ENCODE results near the gene UNC119. TPM values are rescaled to one million over a fixed set of nuclear protein-coding genes. Genes with fewer than 3 reads are reported as not detected.

Gene UNC119
- polyA plus RNA-seq, 1 donor (not counting 4 experiments of a cell fraction or from before 2014, with no cell fraction given): 60.0 TPM

DNA sequence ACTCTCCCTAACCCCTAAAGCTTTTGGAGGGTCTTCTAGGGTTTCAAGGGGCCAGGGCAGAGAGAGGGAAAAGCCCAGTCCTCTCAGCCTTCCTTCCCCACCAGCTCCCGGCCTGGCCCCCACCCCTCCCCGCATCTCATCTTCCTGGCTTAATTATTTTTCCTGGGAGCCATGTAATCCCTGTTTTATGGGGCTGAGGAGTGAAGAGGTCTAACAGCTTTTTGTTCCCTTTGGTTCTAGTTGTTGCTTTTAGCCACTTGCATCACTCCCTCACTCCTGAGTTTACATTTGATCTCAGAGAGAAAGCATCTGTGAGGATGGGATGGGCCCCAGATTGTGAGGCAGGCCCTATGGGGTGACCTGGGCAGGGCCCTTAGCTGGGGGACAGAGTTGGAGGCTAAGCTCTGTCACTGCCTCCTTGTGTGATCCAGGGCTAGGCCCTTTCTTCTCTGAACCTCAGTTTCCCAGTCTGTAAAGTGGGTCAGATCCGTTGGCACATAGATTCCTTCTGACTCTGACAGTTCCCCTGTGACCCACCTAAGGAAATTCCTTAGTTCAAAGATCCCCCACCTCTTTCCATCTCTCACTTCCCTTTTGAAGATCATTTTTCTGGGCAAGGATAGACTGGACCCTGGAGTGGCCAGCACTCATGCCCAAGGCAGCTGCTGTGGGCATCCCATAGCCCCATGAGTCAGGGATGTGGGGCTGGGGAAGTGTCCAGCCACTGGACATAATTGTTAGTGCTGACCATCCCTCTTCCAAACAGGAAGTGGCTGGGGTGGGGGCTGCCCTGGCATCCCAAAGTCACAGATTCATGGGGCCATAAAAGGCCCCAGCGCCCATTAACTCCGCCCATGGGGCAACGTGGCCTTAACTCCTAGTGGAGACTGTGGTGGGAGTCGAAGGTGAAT, 20.1 kb downstream of the UNC119 start:
- Histone ChIP-seq H3K27ac (ENCODE audit: control insufficient read depth, insufficient read depth, low read length) (no peak overlapping the region), H3K79me2 (ENCODE audit: control insufficient read depth, insufficient read depth, low read length) (no peaks in the 10 kb centered on the region), H2AFZ (ENCODE audit: control insufficient read depth, low read length) (no peak overlapping the region), H3K27me3 (ENCODE audit: control insufficient read depth, extremely low read depth, insufficient read depth, low read length) (peaks cover 8% of the 10 kb centered on the region), H3K4me2 (ENCODE audit: control insufficient read depth, extremely low read depth, insufficient read depth, low read depth, low read length) (peak overlapping the region; percentile 54), H3K9me1 (ENCODE audit: control insufficient read depth, extremely low read depth, insufficient read depth, low read length) (no peaks in the 10 kb centered on the region), H3K4me3 (ENCODE audit: control insufficient read depth in 2 of 3, extremely low read depth in 1 of 3, insufficient read depth in 2 of 3, low read depth in 1 of 3, low read length in 3 of 3) (no peak overlapping the region), H3K36me3 (ENCODE audit: control insufficient read depth in 2 of 2, extremely low read depth in 1 of 2, insufficient read depth in 2 of 2, low read length in 2 of 2) (no peaks in the 10 kb centered on the region), H3K9me3 (ENCODE audit: control insufficient read depth, low read depth, low read length) (no peaks in the 10 kb centered on the region), H4K20me1 (ENCODE audit: control insufficient read depth, extremely low read depth, insufficient read depth, low read length) (peaks cover 5% of the 10 kb centered on the region), H3K9ac (ENCODE audit: control insufficient read depth, extremely low read depth, insufficient read depth, low read length) (no peak overlapping the region), H3K4me1 (ENCODE audit: control insufficient read depth, extremely low read depth, insufficient read depth, low read length) (peaks cover 24% of the 10 kb centered on the region)
- FAIRE-seq: no peak
- TF ChIP-seq EZH2 (IDR thresholded peaks at IDR 0.05; ENCODE audit: low read length) (no peak), CTCF (optimal IDR thresholded peaks at IDR 0.05 in 1 of 3, IDR thresholded peaks at IDR 0.05 in 1 of 3, conservative IDR thresholded peaks at IDR 0.05 in 1 of 3; ENCODE audit: extremely low read depth in 1 of 3, insufficient read depth in 2 of 3, low read length in 3 of 3) (no peak)
- dilution Hi-C loops (cut with MboI; ENCODE audit: extremely low pct_ligation_motif_present, low sequenced_read_pairs): no loop called here
- DNase-seq (ENCODE audit: low read depth, low spot score): no peak

DNA sequence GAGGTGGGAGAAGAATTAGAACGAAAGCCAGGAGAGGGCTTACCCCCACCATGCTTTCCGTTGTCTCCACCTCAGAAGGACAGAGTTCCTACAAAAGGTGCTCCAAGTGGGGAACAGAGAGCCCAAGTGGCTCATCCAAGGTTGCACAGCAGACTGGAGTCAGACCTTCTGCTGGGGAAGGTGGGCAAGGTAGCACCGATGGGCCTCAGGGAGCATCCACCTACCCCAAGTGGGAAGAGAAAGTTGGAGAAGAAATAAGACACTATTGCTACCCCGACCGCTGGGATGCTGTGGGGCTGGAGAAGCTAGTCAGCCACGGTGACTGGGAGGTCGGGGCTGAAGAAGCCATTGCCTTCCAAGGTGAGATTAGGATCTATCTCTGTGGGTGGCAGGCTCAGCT, 21.5 kb downstream of the UNC119 start:
- Histone ChIP-seq H3K36me3 (ENCODE audit: control insufficient read depth in 2 of 2, extremely low read depth in 1 of 2, insufficient read depth in 2 of 2, low read length in 2 of 2) (no peaks in the 10 kb centered on the region), H3K9ac (ENCODE audit: control insufficient read depth, extremely low read depth, insufficient read depth, low read length) (no peak overlapping the region), H3K9me1 (ENCODE audit: control insufficient read depth, extremely low read depth, insufficient read depth, low read length) (no peaks in the 10 kb centered on the region), H3K27me3 (ENCODE audit: control insufficient read depth, extremely low read depth, insufficient read depth, low read length) (peaks cover 8% of the 10 kb centered on the region), H3K79me2 (ENCODE audit: control insufficient read depth, insufficient read depth, low read length) (no peaks in the 10 kb centered on the region), H3K4me1 (ENCODE audit: control insufficient read depth, extremely low read depth, insufficient read depth, low read length) (peaks cover 24% of the 10 kb centered on the region), H3K9me3 (ENCODE audit: control insufficient read depth, low read depth, low read length) (no peaks in the 10 kb centered on the region), H3K27ac (ENCODE audit: control insufficient read depth, insufficient read depth, low read length) (no peak overlapping the region), H2AFZ (ENCODE audit: control insufficient read depth, low read length) (no peak overlapping the region), H3K4me2 (ENCODE audit: control insufficient read depth, extremely low read depth, insufficient read depth, low read depth, low read length) (no peak overlapping the region), H3K4me3 (ENCODE audit: control insufficient read depth in 2 of 3, extremely low read depth in 1 of 3, insufficient read depth in 2 of 3, low read depth in 1 of 3, low read length in 3 of 3) (no peak overlapping the region), H4K20me1 (ENCODE audit: control insufficient read depth, extremely low read depth, insufficient read depth, low read length) (peaks cover 5% of the 10 kb centered on the region)
- TF ChIP-seq EZH2 (IDR thresholded peaks at IDR 0.05; ENCODE audit: low read length) (no peak), CTCF (optimal IDR thresholded peaks at IDR 0.05 in 1 of 3, IDR thresholded peaks at IDR 0.05 in 1 of 3, conservative IDR thresholded peaks at IDR 0.05 in 1 of 3; ENCODE audit: extremely low read depth in 1 of 3, insufficient read depth in 2 of 3, low read length in 3 of 3) (no peak)
- dilution Hi-C loops (cut with MboI; ENCODE audit: extremely low pct_ligation_motif_present, low sequenced_read_pairs): no loop called here
- FAIRE-seq: no peak
- DNase-seq (ENCODE audit: low read depth, low spot score): no peak
